Nephron progenitor cell (in vitro differentiated cells): Measurements from ENCODE around the gene UBR7.
A peak's percentile ranks its signal among the peaks of the same experiment; 100 is the strongest.

ENCODE experiments used
- DNase-seq: peaks from one replicate; pipeline ENCODE4 v3.0.0; 2021
- H3K27ac Mint-ChIP-seq: 2 replicates; pipeline ENCODE4 v1.8.0; 2021; ENCODE audit warnings: mild to moderate bottlenecking, moderate library complexity, mixed read lengths
- H3K27me3 Mint-ChIP-seq: 2 replicates; pipeline ENCODE4 v1.8.0; 2021; ENCODE audit warnings: mild to moderate bottlenecking, low read depth, mixed read lengths; ENCODE audit not compliant: poor library complexity
- H3K36me3 Mint-ChIP-seq: 2 replicates; pipeline ENCODE4 v1.8.0; 2021; ENCODE audit warnings: low read depth, mixed read lengths
- H3K4me1 Mint-ChIP-seq: 2 replicates; pipeline ENCODE4 v1.8.0; 2021; ENCODE audit warnings: mixed read lengths
- H3K4me3 Mint-ChIP-seq: 2 replicates; pipeline ENCODE4 v1.8.0; 2021; ENCODE audit warnings: mild to moderate bottlenecking, moderate library complexity, mixed read lengths
- H3K9me3 Mint-ChIP-seq: 2 replicates; pipeline ENCODE4 v1.8.0; 2021; ENCODE audit warnings: mild to moderate bottlenecking, moderate library complexity, mixed read lengths
- CTCF ChIP-seq: fragments of 200-600 bp; sonication (generic); IDR thresholded peaks from 2 replicates; pipeline ENCODE4 v1.5.0; 2021; ENCODE audit warnings: antibody characterized with exemption

UBR7 gene

DNA sequence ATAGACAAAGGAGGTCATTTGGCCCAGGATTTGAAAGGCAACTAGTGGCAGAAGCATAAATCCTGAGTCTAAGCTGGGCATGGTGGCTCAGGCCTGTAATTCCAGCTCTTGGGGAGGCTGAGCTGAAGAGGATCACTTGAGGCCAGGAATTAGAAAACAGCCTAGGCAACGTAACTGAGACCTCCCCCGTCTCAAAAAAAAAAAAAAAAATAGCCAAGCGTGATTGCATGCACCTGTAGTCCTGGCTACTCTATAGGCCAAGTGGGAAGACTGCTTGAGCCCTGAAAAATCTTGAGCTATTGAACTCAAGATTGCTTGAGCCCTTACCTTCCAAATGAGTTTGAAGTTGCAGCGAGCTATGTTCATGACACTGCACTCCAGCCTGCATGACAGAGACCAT lies 8.0 kb upstream of the UBR7 start:
- Mint-ChIP-seq H3K27me3 (no peaks in the 10 kb centered on the region), H3K4me3 (no peak overlapping the region), H3K9me3 (no peaks in the 10 kb centered on the region), H3K36me3 (peaks cover 7% of the 10 kb centered on the region), H3K4me1 (no peaks in the 10 kb centered on the region), H3K27ac (no peak overlapping the region)
- no peak for DNase-seq
- no peak for TF ChIP-seq CTCF

- H3K27me3 Mint-ChIP-seq = no peaks in the 10 kb centered on the region
- no peak overlapping the region for H3K4me3 Mint-ChIP-seq
- no peak for TF ChIP-seq CTCF
- no peak overlapping the region for H3K27ac Mint-ChIP-seq
- H3K9me3 Mint-ChIP-seq = no peaks in the 10 kb centered on the region
- DNase-seq = no peak
- peaks cover 14% of the 10 kb centered on the region for H3K36me3 Mint-ChIP-seq
- peaks cover under 1% of the 10 kb centered on the region for H3K4me1 Mint-ChIP-seq
Measured at GRCh38 chr14:93200553-93200952, 6.5 kb upstream of the UBR7 start.

- DNase-seq = no peak
- TF ChIP-seq CTCF = no peak
- Mint-ChIP-seq H3K27me3 (no peaks in the 10 kb centered on the region), H3K27ac (no peak overlapping the region), H3K36me3 (peaks cover 14% of the 10 kb centered on the region), H3K9me3 (no peaks in the 10 kb centered on the region), H3K4me3 (no peak overlapping the region), H3K4me1 (peaks cover 7% of the 10 kb centered on the region)
Measured at GRCh38 chr14:93201155-93201704, 5.8 kb upstream of the UBR7 start.

DNA sequence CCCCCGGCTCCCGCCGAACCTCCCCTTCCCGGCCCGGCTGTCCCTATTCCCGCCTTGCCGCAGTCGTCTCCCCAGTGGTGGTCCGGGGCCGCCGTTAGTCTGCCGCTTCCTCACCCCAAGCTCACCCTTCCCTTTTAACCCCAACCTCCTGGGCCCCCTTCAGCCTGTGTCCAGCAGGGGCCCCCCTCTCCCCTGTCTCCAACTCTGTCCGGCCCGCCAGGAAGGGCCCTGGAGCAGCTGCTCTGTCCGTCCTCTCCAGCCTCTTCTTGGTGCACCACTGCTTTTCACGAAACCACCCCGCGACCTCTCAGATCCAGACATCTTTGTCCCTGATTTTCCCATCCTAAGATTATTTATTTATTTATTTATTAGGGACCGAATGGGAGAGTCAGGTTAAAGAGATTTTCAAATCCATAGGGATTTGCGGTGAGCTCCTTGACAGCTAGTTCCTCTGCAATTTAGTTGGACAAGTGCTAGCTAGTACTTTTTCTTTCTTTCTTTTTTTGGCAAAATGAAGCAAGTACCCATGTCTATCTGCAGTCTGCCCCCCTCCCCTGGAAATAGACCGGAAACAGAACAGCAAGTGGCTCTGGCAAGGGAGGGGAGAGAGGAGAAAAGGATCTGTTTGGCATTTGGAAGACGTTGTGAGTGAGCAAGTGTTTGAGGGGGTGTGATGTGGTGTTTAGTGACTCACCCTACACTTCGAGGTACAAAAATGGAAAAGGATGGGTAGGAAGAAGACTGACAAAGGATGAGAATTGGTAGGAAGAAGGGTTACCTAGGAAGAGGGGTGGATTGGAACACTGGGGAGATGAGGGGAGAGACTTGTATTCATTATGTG lies 632 bp downstream of the UBR7 start:
- no peaks in the 10 kb centered on the region for H3K9me3 Mint-ChIP-seq
- peak overlapping the region; percentile 87 for H3K4me3 Mint-ChIP-seq
- H3K27me3 Mint-ChIP-seq = peaks cover 4% of the 10 kb centered on the region
- peak overlapping the region; percentile 90 for H3K27ac Mint-ChIP-seq
- TF ChIP-seq CTCF = no peak
- DNase-seq = peak; percentile 62
- peaks cover 23% of the 10 kb centered on the region for H3K36me3 Mint-ChIP-seq
- H3K4me1 Mint-ChIP-seq = peaks cover 34% of the 10 kb centered on the region

GRCh38 chr14:93212432-93212831 lies 5.4 kb downstream of the UBR7 start:
- Mint-ChIP-seq H3K27me3 (no peaks in the 10 kb centered on the region), H3K4me3 (no peak overlapping the region), H3K27ac (no peak overlapping the region)

More at GRCh38 chr14:93212432-93212831, 5.4 kb downstream of the UBR7 start:
- TF ChIP-seq CTCF = no peak
- Mint-ChIP-seq H3K36me3 (peaks cover 19% of the 10 kb centered on the region), H3K9me3 (no peaks in the 10 kb centered on the region), H3K4me1 (peaks cover 19% of the 10 kb centered on the region)
- DNase-seq = no peak
